AG10803 (cell line): ENCODE data around the gene FNIP2.

ENCODE experiments used
- DNase-seq: peaks from one replicate; pipeline ENCODE4 v3.0.0; 2010; ENCODE audit warnings: low read depth
- H3K4me3 ChIP-seq: 2 replicates; pipeline ENCODE4 v1.5.1; 2011; ENCODE audit warnings: mild to moderate bottlenecking, low read length, control low read depth
- TF ChIP-seq, protein P1 (sequence below): conservative IDR thresholded peaks from 2 replicates; pipeline ENCODE4 v1.5.1; 2011; ENCODE audit warnings: mild to moderate bottlenecking, low read length, control low read depth, inconsistent platforms

FNIP2 gene

DNA sequence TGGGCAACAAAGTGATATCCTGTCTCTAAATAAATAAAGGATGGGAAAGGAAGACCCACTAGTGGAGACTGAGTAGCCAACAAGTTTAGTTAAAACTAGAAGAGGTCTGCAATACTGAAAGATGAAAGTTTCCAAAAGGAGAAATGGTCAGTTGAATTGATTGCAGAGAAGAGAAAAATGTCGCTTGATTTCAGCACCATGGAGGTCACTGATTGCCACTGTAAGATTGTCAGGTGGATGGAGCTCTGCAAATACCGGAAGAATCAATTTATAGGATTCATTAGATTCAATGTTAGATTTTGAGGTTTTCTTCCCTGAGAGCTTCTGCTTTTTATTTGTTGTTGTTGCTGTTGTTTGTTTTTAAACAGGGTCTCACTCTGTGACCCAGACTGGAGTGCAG is 5.4 kb upstream of the FNIP2 start:
- TF ChIP-seq, protein P1, sequence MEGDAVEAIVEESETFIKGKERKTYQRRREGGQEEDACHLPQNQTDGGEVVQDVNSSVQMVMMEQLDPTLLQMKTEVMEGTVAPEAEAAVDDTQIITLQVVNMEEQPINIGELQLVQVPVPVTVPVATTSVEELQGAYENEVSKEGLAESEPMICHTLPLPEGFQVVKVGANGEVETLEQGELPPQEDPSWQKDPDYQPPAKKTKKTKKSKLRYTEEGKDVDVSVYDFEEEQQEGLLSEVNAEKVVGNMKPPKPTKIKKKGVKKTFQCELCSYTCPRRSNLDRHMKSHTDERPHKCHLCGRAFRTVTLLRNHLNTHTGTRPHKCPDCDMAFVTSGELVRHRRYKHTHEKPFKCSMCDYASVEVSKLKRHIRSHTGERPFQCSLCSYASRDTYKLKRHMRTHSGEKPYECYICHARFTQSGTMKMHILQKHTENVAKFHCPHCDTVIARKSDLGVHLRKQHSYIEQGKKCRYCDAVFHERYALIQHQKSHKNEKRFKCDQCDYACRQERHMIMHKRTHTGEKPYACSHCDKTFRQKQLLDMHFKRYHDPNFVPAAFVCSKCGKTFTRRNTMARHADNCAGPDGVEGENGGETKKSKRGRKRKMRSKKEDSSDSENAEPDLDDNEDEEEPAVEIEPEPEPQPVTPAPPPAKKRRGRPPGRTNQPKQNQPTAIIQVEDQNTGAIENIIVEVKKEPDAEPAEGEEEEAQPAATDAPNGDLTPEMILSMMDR = no peak
- no peak overlapping the region for H3K4me3 ChIP-seq
- no peak for DNase-seq

DNA sequence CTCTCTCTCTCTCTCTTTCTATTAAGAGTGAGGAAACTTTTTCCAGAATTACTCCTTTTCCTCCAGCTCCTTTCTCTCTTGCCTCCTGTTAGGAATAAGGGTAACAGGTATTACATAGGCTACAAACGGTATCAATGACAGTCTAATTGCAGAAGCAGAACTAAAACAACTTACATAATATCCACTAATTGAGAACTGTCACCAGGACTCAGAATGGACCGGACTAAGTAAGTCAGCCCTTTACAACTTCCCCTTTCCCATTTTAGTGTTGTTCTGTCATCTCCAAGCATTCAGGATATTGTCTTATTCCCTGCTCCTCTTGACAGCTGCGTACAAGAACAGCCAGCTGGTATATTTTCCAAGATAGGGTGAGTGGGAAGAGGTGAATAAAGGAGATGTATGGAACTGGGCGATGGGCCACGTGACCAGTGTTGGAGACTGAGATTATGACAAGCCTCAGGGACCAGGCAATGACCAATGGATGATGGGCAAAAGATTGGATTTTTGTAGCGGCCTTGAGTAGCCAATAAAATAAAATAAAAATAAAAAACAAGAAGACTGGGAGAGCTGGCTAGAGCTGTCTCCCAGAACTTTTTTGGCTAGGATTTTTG is 2.3 kb upstream of the FNIP2 start:
- TF ChIP-seq, protein P1 = no peak
- no peak overlapping the region for H3K4me3 ChIP-seq
- DNase-seq = no peak

DNA sequence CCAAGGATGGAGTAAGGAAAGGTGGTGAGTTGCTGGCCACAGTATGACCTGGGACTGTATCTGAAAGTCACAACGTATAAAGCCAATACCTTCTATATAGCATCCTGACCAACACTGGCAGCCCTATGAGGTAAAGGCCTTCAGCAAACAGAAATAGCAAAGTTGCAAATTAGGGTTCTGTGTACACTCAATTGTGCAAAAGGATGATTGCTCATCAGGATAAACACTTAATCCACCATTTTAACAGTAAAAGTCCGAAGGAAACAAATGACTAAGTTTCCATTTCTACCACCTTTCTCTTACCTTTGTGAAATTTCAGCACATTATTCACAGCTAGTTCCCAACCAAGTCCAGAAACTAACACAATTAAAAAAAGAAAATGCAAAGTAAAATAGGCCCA is 1.4 kb upstream of the FNIP2 start:
- no peak overlapping the region for H3K4me3 ChIP-seq
- no peak for DNase-seq
- TF ChIP-seq, protein P1 = no peak

DNA sequence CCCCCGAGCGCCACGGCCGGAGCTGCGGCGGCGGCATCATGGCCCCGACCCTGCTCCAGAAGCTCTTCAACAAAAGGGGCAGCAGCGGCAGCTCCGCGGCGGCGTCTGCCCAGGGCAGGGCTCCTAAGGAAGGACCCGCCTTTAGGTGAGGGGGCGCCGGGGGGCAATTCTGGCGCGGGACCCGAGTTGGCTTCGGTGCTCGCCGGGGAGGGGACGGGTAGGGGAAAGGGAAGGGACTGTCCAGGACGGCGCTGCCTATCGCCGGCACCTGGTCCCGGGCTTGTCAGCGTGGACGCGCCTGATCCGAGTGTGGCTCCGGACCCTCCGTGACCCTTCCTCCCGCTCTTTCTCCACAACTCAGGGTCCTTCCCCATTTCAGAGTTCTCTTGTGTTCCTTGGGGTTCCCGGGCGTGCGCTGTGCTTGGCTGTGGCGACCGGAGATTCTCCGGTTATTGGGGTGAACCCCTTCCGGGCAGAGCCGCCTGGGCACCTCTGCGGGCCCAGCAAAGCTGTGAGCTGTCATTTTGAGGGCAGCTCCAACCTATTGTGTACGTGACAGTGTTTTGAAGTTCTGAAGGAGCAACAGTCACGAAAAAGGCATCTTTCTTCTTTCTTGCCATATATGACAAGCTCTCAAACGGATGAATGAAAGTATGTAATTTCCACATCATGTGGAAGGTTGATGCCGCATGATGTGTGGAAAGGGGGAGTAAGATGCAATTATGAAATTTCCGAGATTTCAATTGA is 522 bp downstream of the FNIP2 start:
- DNase-seq = peak; percentile 43
- H3K4me3 ChIP-seq = peak overlapping the region; percentile 88
- TF ChIP-seq, protein P1 = no peak

DNA sequence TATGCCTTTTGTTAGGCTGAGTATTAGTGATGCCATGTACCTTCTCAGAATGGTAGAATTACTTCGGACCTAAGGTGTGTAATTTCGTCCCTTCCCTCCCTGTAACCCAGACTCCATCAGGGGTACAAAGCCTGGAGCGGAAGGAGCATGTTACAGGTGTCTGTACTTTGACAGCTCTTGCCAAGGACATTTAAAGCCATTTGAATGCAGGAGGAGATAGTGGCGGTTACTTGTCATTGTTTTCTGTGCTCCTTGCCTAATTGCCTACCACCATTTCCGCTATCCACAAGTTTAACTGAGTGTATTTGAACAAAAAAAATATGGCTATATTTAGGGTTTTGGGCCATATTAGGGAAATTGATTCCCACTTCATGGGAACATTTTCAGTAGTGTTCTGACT is 1.8 kb downstream of the FNIP2 start:
- H3K4me3 ChIP-seq = no peak overlapping the region
- DNase-seq = no peak

DNA sequence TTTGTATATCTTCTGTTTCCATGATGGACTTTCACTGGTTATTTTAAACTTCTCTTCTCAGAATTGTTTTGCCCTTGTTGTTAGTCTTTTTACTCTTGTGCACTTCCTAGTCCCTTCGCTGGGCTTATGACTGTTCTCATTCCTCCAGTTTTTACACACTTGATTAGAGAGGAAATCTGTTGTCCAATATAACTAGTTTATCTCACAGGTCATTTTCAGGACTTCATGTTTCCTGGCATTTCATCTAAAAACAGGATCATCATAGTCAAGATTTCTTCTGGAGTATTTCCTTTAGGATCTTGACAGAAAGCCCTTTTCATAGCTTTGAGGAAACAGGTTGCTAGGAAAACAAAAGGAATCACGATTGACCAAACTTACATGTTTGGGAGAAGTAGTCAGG is 3.0 kb downstream of the FNIP2 start:
- no peak overlapping the region for H3K4me3 ChIP-seq
- no peak for DNase-seq
- TF ChIP-seq, protein P1 = no peak

More for the DNA sequence above, 1.8 kb downstream of the FNIP2 start:
- TF ChIP-seq, protein P1 = no peak

DNA sequence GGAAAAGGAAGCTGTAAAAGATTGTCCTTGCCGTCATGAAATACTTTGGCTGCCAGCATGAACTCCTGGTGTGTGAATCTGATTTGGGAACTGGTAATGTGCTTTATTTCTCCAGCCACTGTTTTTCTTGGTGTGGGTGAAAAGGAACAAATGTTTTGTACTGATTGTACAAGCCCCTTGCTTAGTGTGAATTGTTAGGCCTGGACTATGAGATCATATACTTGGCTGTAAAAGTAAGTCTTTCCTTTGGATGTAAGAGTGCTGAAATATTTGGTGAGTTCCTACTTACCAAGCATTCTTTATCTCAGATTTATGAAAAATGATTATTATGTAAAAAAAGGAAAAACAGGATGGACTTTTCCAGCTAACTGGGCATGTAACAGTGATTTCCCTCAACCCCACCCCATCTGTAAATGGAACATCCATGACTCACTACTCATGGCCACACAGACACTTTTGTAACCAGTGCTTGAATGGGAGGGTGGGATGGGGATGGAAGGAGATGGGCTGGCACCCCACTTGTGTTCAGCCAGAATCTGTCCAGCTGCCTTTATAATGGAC is 6.3 kb downstream of the FNIP2 start:
- peak; percentile 72 for DNase-seq
- TF ChIP-seq, protein P1 = no peak
- no peak overlapping the region for H3K4me3 ChIP-seq
